Lower lobe of right lung (tissue), 2 donors: Measurements from ENCODE around the gene ALDH1A3. TPM values are rescaled to one million over a fixed set of nuclear protein-coding genes. Genes with fewer than 3 reads are reported as not detected.

Experiments
- ATAC-seq, 2 donors: fragments of 200-7000 bp; cut with Tn5 transposase; one replicate each; pipeline ENCODE4 v1.9.1; 2020 to 2022; ENCODE audit warnings: mild to moderate bottlenecking in 2 of 2, moderate library complexity in 2 of 2
- DNase-seq: peaks from one replicate; pipeline ENCODE4 v3.0.0-alpha.2; 2020
- H3K27ac ChIP-seq: fragments of 200-600 bp; one replicate; pipeline ENCODE4 v1.8.0; 2022
- H3K27me3 ChIP-seq: fragments of 200-600 bp; one replicate; pipeline ENCODE4 v1.8.0; 2022; ENCODE audit warnings: low read depth
- H3K36me3 ChIP-seq: fragments of 200-600 bp; one replicate; pipeline ENCODE4 v1.8.0; 2022; ENCODE audit warnings: mild to moderate bottlenecking
- H3K4me1 ChIP-seq: fragments of 200-600 bp; one replicate; pipeline ENCODE4 v1.8.0; 2022
- H3K4me3 ChIP-seq: fragments of 200-600 bp; one replicate; pipeline ENCODE4 v1.8.0; 2022; ENCODE audit warnings: mild to moderate bottlenecking
- H3K9me3 ChIP-seq: fragments of 200-600 bp; one replicate; pipeline ENCODE4 v1.8.0; 2022
- intact Hi-C: fragments of 100-400 bp; cut with DNase I; formaldehyde crosslinking; loops from one replicate; pipeline ENCODE4 v1.11.0; 2022
- total RNA-seq: library from RNA; stranded (reverse); fragmentation: NEBNext Ultra II Directional; extraction: Animal tissue kit (Norgen Biotek cat#: 25700); gene quantifications from one replicate; pipeline ENCODE4 v1.2.1, GENCODE V29; 2021
- TF ChIP-seq, protein P1 (sequence below): fragments of 200-600 bp; IDR thresholded peaks from one replicate; pipeline ENCODE4 v1.8.0; 2022; ENCODE audit warnings: antibody characterized with exemption, mild to moderate bottlenecking
- donor health status: DM: no; HTN: yes; CAD: no; lungs with severe emphysema.

ALDH1A3 gene
- total RNA-seq, 1 donor from 2014 or later = 9.7 TPM

DNA sequence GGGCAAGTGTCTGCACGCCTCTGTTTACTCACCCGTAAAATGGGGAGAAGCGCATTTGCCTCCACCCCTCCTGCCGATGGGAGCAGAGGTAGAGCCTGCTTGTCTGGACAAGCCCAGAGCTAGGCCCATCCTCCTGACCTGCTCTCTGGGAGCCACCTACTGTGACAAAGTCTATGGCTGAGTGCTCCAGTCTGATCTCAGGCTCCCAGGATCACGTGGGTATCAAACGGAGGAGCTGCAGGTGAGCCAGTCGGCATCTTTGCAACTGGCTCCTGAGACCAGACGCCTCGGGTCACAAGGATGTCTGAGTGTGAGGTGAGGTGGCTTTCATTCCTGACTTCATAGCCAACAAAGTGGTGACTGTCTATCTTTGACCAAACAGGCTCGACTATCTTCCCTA, 2.1 kb upstream of the ALDH1A3 start:
- no peak for DNase-seq
- H3K9me3 ChIP-seq = no peaks in the 10 kb centered on the region

DNA sequence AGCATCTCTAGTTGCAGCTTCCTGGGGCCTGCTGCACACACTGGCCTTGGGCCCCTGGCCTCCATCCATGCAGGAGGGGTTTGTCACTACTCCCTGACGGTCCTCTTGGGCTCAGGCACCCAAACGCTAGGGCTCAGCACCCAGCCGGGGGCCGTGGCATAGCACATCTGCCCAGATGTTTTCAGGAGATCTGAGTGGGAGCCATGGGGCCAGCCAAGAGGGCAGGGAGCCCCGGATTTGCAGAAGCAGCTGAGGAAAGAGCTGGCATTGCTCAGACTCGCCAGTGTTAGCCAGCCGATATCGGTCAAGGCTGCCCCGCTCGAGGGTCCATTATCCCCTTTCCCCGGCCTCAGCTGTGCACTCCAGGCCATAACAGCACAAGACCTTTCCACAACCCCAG, 1.5 kb upstream of the ALDH1A3 start:
- TF ChIP-seq, protein P1, sequence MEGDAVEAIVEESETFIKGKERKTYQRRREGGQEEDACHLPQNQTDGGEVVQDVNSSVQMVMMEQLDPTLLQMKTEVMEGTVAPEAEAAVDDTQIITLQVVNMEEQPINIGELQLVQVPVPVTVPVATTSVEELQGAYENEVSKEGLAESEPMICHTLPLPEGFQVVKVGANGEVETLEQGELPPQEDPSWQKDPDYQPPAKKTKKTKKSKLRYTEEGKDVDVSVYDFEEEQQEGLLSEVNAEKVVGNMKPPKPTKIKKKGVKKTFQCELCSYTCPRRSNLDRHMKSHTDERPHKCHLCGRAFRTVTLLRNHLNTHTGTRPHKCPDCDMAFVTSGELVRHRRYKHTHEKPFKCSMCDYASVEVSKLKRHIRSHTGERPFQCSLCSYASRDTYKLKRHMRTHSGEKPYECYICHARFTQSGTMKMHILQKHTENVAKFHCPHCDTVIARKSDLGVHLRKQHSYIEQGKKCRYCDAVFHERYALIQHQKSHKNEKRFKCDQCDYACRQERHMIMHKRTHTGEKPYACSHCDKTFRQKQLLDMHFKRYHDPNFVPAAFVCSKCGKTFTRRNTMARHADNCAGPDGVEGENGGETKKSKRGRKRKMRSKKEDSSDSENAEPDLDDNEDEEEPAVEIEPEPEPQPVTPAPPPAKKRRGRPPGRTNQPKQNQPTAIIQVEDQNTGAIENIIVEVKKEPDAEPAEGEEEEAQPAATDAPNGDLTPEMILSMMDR = no peak
- Histone ChIP-seq H3K9me3 (no peaks in the 10 kb centered on the region), H3K4me3 (no peak overlapping the region), H3K27me3 (peaks cover 47% of the 10 kb centered on the region), H3K4me1 (peaks cover 12% of the 10 kb centered on the region), H3K36me3 (no peaks in the 10 kb centered on the region), H3K27ac (no peak overlapping the region)
- ATAC-seq = no peak
- intact Hi-C loops = loop anchor here (10.0 kb wide), 1 partner anchor 253 kb away; no protein-coding TSS in a partner anchor
- DNase-seq = no peak

More for the DNA sequence above, 2.1 kb upstream of the ALDH1A3 start:
- intact Hi-C loops = loop anchor here (10.0 kb wide), 1 partner anchor 253 kb away; no protein-coding TSS in a partner anchor
- Histone ChIP-seq H3K36me3 (no peaks in the 10 kb centered on the region), H3K4me1 (peaks cover 12% of the 10 kb centered on the region), H3K4me3 (no peak overlapping the region), H3K27me3 (peaks cover 44% of the 10 kb centered on the region), H3K27ac (no peak overlapping the region)
- TF ChIP-seq, protein P1 = no peak
- ATAC-seq = no peak

DNA sequence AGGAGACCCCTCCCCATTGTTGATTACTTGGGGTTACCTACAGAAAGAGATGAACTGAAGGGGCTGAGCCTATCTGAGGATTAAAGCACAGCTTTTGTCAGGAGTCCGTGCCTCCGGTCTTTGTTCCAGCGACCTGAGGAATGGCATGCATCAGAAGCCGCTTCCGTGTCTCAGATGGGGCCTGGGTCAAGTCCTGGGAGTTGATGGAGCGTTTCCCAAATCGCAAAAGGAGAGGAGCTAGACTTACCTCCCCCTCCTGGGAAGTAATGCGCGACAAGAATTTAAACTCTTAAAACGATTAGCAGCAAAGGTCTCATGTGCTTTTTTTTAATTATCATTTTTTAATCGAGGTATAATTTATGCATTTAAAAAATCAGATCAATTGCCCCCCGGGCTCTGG, 983 bp upstream of the ALDH1A3 start:
- Histone ChIP-seq H3K36me3 (no peaks in the 10 kb centered on the region), H3K4me3 (peak overlapping the region; percentile 50), H3K27me3 (peaks cover 51% of the 10 kb centered on the region), H3K4me1 (peaks cover 12% of the 10 kb centered on the region), H3K27ac (no peak overlapping the region), H3K9me3 (no peaks in the 10 kb centered on the region)
- TF ChIP-seq, protein P1 = no peak
- DNase-seq (no peak), ATAC-seq (no peak)
- intact Hi-C loops = loop anchor here (10.0 kb wide), 1 partner anchor 254 kb away; no protein-coding TSS in a partner anchor

DNA sequence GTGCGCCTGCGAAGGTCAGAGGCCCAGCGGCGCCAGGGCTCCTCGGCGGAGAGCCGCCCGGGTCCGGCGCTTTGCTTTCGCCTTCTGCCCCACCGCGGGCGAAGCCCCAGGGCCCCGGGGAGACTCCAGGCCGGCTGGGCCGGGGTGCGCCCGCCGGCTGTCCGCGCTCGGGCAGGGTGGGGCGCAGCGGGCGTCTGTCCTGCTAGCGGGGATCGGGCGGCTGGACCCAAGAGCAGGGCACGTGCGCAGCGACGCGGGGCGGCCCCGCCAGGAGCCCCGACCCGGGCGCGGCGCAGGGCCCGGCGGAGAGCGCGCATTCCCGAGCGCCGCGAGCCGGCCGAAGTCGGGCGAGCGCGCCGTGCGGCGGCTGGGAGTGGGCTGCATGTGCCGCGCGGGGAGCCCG, 569 bp upstream of the ALDH1A3 start:
- TF ChIP-seq, protein P1 = no peak
- Histone ChIP-seq H3K27me3 (peaks cover 51% of the 10 kb centered on the region), H3K4me1 (peaks cover 12% of the 10 kb centered on the region), H3K4me3 (peak overlapping the region; percentile 50), H3K27ac (no peak overlapping the region), H3K9me3 (no peaks in the 10 kb centered on the region), H3K36me3 (no peaks in the 10 kb centered on the region)
- intact Hi-C loops = loop anchor here (10.0 kb wide), 1 partner anchor 254 kb away; no protein-coding TSS in a partner anchor
- ATAC-seq (peak; percentile 20 to 30), DNase-seq (no peak)

DNA sequence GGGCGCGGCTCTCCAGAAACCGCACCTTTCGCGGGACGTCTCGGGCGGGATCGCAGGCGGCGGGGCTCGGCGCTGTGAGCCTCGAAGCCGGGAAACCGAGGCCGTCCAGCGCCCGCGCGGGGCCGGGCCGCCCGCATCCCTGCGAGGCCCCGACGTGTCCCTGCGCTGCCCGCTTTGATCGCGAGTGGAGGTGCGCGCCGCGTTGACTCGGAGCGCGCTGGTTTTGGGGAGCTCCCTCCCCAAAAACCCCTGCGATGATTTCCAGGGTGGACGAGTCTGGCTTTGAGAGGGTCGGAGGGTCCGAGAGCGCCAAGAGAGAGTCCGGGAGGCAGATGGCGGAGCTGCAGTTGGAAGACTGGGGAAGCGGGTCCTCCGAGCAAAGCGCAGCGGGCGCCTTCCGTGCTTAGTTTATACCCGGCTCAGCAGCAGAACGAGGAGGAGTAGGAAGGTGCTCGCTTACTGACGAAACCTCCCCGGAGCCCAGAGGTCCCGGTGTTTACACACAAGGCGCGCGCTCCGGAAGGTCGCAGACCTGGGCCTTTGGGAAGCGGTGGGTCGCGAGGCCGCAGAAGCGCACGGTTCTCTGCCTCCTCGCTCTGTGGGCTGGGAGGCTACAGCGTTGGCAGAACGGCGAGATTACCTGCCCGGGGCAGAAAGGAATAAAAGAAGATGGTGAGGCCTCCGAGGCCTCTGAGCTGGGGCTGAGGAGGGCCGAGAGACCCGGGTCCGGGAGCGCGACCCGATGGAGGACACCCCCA, 687 bp downstream of the ALDH1A3 start:
- no peaks in the 10 kb centered on the region for H3K36me3 ChIP-seq
- peak in 1 of 2 donors; percentile 19 for ATAC-seq
- peak overlapping the region; percentile 50 for H3K4me3 ChIP-seq
- DNase-seq = no peak
- H3K4me1 ChIP-seq = peaks cover 12% of the 10 kb centered on the region
- H3K9me3 ChIP-seq = no peaks in the 10 kb centered on the region
- no peak overlapping the region for H3K27ac ChIP-seq
- H3K27me3 ChIP-seq = peaks cover 52% of the 10 kb centered on the region
- TF ChIP-seq, protein P1 = no peak
- intact Hi-C loops = no loop called here
